HG02884 (cell line): ENCODE data around the gene NUCB1.

Experiments used
- ATAC-seq: cut with Tn5 transposase; IDR thresholded peaks from one replicate; pipeline ENCODE4 v1.9.1; 2021; ENCODE audit warnings: mild to moderate bottlenecking, moderate library complexity; ENCODE audit not compliant: unreplicated experiment

NUCB1 gene

GRCh38 chr19:48961673-48962028, 61.5 kb downstream of the NUCB1 start:
- no peak for ATAC-seq

GRCh38 chr19:48962029-48962848, 62.1 kb downstream of the NUCB1 start:
- peak; percentile 31 for ATAC-seq

- ATAC-seq: no peak
Measured at GRCh38 chr19:48962849-48963165, 62.7 kb downstream of the NUCB1 start.

- ATAC-seq: no peak
Measured at GRCh38 chr19:48963371-48964204, 63.5 kb downstream of the NUCB1 start.

GRCh38 chr19:48964205-48965039, 64.3 kb downstream of the NUCB1 start:
- ATAC-seq: no peak

GRCh38 chr19:48965040-48965805, 65.1 kb downstream of the NUCB1 start, which contains the start of gene FTL:
Gene FTL, plus strand, starts transcription at chr19:48965309. Its CDS starts 199 bp downstream, at chr19:48965508.
- ATAC-seq: peak; percentile 38

- no peak for ATAC-seq
Measured at GRCh38 chr19:48965806-48966540, 65.9 kb downstream of the NUCB1 start.

GRCh38 chr19:48966541-48967345, 66.6 kb downstream of the NUCB1 start:
- no peak for ATAC-seq

- ATAC-seq: no peak
Measured at GRCh38 chr19:48967346-48968178, 67.5 kb downstream of the NUCB1 start.

- ATAC-seq: no peak
Measured at GRCh38 chr19:48968179-48968661, 68.1 kb downstream of the NUCB1 start.

- no peak for ATAC-seq
Measured at GRCh38 chr19:48968813-48969218, 68.7 kb downstream of the NUCB1 start.

GRCh38 chr19:48969276-48970138, 69.4 kb downstream of the NUCB1 start:
- no peak for ATAC-seq

GRCh38 chr19:48970139-48970766, 70.1 kb downstream of the NUCB1 start:
- no peak for ATAC-seq

- ATAC-seq: no peak
Measured at GRCh38 chr19:48970923-48971395, 70.8 kb downstream of the NUCB1 start.
